HG03280 (cell line): ENCODE data around the gene SEC61A2.
A peak's percentile ranks its signal among the peaks of the same experiment; 100 is the strongest.
"Not testable (repeated sequence)": the region's sequence is repeated elsewhere in the genome, so short reads cannot be mapped to it uniquely, and the experiment has no call there.

Experiments used
- ATAC-seq: cut with Tn5 transposase; IDR thresholded peaks from one replicate; pipeline ENCODE4 v1.9.1; 2021; ENCODE audit warnings: mild to moderate bottlenecking, moderate library complexity; ENCODE audit not compliant: unreplicated experiment

Gene SEC61A2

DNA sequence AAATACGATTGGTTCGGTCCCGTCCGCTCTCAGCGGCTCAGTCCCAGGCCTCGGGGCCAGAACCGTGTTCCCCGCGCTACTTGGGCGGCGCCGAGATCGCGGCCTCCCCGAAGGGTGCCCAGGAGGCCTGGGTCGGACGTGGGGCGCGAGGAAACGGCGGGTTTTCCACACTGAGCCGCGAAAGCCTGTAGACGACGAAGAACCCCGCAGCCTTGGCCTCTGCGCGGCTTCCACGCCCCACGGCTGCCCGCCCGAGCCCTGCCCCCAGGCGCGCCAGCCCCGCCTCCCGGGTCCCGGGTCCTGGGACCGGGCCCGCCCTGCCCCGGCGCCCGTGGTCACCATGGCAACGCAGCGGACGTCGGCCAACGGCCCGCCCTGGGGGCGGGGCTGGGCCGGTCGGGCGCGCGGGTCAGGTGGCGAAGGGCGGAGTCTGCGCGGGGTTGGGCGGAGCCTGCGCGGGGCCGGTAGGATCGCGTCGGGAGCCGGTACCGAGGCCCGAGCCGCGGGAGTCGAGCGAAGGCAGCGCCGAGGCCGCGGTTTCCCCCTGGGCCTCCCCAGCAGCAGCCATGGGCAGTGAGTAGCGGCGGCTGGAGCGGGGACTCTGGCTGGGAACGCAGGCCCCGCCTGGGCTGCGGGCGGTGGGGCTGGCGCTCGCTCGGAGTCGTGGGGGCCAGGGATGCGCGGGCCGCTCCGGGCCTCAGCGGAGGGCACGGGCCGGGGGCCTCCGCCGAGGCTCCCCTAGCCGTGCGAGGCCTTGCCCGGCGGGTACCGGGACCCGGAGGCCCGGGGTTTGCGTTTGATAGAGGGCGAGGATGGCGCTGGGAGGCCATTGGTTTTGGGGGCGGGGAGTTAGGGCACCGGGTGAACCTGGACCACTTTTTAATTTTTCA is at the start of gene SEC61A2:
SEC61A2 (plus strand) TSS at position 456 of the 890 bp plus-strand sequence; CDS start at position 567, 111 bp downstream.
- peak; percentile 91 for ATAC-seq

DNA sequence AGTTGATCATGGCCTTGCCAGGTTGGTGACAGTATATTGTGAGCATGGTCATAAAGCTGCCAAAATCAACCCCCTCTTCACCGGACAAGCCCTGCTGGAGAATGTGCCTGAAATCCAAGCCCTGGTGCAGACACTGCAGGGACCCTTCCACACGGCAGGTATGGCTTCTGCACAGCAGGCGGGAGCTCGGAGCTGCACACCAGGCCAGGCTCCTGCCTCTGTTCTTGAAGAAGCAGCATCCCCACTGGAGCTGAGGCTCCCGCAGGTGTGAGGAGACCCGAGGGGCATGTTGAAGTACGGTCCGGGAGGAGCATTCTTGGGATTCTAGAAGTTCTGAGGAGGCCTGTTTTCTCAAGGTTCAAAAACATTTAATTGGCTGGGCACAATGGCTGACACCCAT is 48.0 kb upstream of the SEC61A2 start:
- no peak for ATAC-seq

DNA sequence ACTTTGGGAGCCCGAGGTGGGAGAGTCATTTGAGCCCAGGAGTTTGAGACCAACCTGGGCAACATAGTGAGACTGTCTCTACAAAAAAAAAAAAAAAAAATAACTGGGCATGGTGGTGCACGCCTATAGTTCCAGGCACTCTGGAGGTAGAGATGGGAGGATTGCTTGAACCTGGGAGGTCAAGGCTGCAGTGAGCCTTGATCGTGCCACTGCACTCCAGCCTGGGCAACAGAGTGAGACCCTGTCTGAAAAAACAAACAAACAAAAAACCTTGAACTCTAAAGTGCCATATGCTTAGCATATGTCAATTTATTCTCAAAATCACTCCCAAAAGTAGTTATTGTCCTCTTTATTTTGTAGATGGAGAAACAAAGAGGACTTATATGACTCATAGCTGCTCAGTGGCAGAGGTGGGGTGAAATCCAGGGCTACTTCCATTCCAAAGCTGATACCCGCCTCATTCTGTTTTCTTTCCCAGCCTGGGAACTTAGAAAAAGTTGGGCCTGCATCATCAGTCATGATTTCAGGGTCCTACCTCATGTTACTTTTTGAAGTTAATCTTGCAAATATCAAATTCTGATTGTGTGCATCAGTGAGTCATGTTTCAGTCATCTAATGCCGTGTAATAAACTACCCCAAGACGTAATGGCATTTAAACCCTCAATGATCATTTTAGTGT is 47.5 kb upstream of the SEC61A2 start:
- ATAC-seq: no peak

DNA sequence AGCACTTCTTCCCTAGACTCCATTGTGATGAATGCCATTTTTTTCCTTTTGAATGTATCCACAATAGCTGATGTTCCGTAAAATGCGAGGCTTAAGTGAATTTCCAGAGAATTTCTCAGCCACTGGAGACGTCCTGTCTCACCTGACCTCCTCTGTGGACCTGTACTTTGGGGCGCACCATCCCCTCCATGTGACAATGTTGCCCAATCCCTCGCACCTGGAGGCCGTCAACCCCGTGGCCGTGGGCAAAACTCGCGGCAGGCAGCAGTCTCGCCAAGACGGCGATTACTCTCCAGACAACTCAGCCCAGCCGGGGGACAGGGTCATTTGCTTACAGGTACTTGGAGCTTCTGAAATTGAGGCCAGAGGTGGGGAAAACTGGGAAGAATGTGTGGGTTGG is 40.6 kb upstream of the SEC61A2 start:
- ATAC-seq: no peak

DNA sequence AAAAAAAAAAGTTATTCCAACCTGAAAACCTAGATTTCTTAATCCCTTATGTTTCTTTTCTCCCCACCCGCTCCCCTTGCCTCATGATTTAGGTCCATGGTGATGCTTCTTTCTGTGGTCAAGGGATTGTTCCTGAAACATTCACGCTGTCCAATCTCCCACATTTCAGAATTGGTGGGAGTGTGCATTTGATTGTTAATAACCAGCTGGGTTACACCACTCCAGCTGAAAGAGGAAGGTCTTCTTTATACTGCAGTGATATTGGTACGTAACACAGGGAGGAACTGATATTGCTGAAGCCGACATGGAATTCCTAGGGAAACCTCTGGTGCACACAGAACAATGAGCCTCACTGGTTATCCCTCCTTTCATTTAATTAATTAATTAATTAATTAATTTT is 38.1 kb upstream of the SEC61A2 start:
- ATAC-seq: no peak

DNA sequence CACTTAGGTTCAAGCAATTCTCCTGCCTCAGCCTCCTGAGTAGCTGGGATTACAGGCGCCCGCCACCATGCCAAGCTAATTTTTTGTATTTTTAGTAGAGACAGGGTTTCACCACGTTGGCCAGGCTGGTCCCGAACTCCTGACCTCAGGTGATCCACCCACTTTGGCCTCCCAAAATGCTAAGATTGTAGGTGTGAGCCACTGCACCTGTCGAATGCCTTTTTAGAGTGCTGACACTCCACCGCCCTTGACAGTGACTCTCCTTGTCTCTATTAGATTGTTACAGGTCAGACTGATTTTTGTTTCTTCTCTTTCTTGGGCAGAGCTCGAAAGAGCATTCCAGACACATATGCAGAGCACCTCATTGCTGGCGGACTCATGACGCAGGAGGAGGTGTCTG is 32.1 kb upstream of the SEC61A2 start:
- not testable (repeated sequence) for ATAC-seq

DNA sequence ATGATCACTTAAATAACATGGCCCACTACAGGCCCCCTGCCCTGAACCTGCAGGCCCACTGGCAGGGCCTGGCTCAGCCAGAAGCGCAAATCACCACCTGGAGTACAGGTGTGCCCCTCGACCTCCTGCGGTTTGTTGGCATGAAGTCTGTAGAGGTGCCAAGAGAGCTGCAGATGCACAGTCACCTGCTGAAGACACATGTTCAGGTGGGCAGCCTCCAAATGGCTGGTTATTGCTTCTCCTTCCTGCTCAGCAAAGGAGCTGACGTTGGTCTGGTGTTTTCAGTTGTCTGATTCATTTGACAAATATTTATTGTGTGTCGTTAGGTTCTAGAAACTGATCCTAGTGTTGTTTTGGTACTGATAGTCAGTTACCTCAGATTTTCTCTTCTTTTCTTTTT is 31.7 kb upstream of the SEC61A2 start:
- ATAC-seq: no peak

DNA sequence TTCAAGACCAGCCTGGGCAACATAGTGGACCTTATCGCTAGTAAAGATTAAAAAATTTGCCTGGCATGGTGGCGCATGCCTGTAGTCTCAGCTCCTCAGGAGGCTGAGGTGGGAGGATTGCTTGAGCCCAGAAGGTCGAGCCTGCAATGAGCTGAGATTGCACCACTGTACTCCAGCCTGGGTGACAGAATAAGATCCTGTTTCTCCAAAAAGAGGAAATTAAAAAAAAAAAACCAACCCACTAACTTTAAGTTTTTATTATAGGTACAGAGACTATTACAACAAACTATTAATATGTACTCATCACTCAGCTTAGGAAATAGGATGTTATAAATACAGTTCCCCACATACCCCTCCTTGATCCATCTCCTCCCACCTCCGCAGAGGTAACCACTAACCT is 30.5 kb upstream of the SEC61A2 start:
- ATAC-seq: no peak

DNA sequence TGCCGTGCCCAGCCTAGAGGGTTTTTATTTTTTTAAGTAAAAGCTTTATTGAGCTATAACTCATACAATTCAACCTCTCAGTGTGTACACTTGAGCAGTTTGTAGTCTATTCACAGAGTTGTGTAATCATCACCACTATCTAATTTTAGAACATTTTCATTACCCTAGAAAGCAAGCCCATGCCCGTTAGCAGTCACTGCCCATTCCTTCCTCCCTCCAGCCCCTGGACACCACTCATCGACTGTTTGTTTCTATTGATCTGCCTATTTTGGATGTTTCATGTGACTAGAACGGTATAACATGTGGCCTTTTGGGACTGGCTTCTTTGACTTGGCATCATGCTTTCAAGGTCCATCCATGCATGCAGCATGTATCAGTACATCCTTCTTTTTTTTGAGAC is 25.7 kb upstream of the SEC61A2 start:
- ATAC-seq: no peak

DNA sequence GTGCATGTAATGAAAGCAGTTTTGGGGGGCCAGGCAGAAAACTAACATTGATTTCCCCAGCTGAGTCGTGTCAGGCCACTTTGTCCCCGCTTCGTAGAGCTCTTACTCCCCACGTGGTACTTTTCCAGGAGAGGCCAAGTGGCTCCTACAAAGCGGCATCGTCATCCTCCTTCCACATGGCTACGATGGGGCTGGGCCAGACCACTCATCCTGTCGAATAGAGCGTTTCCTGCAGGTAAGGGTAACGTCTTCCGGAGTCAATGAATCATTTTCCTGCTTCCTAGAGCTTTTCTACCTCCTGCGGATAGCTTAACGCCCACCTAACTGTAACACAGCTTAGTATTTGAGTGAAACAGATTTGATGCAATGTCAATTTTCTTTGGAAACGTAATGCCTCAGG is 21.7 kb upstream of the SEC61A2 start:
- ATAC-seq: no peak

DNA sequence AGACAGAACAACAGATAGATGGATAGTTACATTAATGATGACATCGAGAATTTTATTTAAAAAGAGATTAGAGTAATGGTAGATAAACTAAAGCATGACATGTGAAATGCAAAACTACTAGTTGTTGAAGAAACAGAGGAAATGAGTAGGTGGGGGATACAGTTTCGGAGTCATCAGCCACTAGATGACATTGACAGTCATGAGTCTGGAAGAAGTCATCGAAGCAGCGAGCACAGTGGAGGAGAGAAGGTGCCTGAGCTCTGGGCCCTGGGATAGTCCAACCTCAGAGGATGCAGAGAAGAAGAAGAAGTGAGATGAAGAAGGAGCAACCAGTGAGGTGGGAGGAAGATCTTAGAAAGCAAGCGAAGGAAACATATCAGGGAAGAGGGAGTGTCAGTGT is 20.2 kb upstream of the SEC61A2 start:
- ATAC-seq: no peak

DNA sequence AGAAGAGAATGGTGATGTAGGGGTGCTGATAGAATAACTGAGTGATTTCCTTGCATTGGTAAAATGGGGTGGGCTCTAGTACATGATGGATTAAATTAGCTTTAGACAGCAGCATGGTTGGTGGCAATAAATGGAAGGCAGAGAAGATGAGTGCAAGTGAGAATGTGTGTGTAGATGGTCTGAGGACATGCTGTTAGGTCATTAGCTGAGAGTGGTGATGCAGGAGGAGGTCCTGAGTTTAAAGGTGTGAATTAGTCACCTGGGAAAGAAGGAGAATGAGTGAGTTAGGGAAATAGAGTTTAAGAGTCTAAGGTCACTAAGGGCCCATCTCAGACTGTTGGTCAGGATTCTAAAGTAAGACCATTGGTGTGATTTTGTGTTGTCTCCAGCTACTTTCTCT is 17.9 kb upstream of the SEC61A2 start:
- no peak for ATAC-seq

DNA sequence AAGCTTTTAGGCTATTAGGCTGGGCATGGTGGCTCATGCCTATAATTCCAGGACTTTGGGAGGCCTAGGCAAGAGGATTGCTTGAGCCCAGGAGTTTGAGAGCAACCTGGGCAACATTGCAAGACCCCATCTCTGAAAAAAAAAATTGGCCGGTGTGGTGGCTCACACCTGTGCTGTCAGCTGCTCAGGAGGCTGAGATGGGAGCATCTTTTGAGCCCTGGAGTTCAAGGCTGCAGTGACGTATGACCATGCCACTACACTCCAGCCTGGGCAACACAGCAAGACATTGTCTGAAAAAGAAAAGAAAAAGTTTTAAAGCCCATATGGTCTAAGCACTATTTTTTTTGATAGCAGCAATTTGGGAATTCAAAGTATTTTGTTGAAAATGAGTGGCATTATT is 15.8 kb upstream of the SEC61A2 start:
- ATAC-seq: no peak

DNA sequence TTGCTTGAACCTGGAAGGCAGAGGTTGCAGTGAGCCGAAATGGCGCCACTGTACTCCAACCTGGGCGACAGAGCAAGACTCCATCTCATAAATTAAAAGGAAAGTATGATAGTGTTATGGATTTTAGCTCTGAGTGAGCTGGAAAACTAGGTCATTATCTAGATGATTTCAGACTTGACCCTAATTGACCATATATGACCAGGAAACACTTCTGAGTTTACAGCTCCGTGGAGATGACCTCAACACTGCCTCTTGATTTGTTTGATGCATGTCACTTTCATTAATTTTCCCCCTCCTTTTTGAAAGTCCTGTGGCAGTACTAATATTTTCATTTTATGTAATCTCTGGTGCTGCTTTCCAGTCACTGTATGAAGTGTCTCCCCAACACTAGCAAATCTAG is 7.8 kb upstream of the SEC61A2 start:
- ATAC-seq: no peak

DNA sequence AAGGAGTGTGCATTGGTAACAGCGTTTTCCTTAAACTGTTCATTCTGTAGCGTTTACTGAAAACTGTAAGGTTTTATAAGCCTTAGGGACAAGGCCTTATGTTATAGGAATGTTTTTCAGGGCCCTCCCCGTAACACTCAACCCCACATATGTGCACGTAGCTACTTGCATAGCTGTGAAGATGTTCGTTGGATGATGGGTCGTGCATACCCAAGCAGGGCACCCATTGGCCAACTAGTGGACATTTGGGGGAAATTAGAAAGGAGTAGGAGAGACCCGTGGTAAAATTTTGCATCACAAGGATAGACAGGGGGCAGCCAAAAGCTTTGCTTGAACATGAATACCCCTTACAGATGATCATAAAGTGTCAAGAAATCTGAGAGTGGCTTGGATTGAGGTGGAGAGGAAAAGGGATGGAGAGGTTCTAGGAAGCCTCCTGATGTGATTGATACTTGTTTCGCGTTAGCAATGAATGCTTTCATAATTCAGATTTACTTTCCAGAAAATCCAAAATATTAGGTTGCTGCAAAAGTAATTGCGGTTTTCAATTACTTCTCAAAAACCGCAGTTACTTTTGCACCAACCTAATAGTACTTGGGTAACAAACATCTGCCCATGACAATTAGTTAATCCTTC is 878 bp downstream of the SEC61A2 start:
- ATAC-seq: peak; percentile 30

DNA sequence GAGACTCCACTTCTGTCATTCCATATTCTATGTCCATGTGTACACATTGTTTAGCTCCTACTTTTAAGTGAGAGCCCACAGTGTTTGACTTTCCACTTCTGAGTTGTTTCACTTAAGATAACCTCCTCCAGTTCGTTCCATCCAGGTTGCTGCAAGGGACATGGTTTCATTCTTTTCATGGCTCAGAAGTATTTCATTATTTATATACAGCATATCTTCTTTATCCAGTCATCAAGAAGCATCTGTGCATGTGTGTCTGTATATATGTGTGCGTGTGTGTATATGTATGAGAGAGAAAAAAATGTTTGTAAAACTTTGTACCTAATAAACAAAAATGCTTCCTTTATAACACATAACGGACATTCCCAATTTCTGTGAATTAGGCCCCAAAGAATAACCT is 6.2 kb downstream of the SEC61A2 start:
- no peak for ATAC-seq

DNA sequence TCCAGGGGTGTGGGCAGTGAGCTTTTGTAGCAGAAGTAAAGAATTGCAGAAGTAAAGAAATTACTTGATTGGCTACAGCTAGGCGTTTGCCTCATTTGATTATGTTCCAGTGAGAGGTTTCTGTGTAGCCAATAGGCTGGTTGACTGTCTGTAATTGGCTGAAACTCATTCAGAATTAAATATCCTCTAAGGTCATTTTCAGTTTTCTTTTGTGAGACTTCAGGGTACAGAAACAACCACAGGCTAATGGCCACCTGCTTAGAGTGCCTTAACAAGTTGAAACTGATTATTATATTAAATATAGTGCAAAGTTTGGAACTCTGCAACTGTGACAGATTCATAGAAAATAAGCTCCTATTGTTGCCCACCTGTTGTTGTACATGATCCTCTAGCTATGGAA is 10.6 kb downstream of the SEC61A2 start:
- no peak for ATAC-seq

DNA sequence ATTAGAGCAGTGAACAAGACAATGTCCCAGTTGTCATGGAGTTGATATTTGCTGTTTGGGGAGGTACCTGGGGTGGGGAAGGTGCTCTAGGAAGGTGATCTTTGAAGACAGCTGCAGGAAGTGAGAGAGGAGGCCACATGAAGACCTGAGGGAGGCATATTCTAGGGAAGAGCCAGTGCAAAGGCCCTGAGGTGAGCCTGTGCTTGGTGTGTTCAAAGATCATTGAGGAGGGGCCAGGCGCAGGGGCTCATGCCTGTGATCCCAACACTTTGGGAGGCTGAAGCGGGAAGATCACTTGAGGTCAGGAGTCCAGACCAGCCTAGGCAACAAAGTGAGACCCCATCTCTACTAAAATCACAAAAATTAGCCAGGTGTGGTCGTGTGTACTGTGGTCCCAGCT is 15.1 kb downstream of the SEC61A2 start:
- ATAC-seq: no peak

DNA sequence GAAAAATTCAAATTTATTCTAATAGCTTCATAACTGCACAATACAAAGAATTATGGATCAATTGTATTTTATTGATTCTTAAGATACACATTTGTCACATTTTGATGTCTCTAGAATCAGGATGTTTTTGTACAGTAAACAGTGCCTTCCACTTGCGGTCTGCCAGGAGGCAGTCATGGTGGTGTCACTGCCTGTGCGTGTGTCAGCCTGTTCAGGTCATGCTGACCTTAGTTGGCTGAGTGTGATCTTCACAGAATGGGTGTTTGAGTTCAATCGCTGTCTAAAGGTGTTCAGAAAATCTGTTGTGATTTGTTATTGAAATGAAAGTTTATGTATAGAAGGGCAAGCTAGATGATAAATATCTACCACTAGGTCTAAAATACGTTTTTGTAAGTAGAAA is 20.7 kb downstream of the SEC61A2 start:
- no peak for ATAC-seq

DNA sequence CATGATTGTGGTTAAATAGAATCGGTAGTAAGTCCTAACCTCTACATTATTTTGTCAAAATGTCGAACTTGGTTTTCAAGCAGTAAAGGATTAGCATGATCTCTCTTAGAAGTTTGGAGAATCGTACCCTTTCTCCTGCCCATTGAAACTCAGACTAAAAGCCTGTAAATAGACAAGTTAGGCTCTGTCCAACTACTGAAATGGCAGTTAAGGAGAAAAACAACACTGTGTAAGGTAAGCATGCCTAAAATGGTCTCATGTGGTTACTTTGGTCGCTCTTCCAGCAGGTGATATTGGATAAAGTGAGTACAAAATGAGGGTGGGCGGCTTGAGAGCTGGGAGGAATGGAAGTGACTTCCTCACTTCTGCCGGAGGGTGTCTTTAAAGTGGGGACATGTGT is 25.0 kb downstream of the SEC61A2 start:
- no peak for ATAC-seq

DNA sequence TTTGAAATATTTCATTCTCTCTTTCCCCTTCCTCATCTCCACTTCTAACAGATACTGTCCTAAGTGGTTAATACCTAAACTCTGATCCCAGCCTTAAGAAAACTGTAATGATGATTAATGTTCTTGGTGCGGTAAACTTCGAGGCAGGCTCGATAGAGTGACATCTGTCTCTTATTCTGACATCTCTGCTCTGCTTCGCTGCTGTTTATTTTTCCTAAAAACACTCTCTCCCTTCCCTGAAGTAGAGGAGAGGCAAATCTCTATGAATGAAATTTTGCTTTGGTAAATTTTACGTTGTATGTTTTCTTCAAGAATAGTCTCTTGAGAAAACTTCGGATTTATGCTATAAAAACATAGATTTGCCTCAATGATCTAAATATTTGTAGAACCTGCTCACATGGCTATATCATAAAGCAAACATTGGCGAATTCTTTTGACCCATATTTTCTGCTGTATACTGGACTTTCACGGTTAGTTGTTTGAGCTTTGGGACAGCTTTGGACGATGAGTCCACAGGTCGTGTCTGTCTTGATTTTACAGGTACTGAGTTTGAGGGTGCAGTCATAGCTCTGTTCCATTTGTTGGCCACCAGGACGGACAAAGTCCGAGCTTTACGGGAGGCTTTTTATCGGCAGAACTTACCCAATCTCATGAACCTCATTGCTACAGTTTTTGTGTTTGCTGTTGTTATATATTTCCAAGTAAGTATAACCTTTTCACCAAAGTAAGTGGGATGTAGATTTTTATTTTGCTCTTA is 27.1 kb downstream of the SEC61A2 start:
- ATAC-seq: no peak
